Testis (tissue), 3 donors: Measurements from ENCODE around the gene VDAC2. TPM values are rescaled to one million over a fixed set of nuclear protein-coding genes. Genes with fewer than 3 reads are reported as not detected.
A peak's percentile ranks its signal among the peaks of the same experiment; 100 is the strongest.

Experiments
- DNase-seq: peaks from one replicate; pipeline ENCODE4 v3.0.0-alpha.2; 2019
- H3K27ac ChIP-seq, 2 donors: fragments of 200-600 bp; sonication (generic); one replicate each; pipeline ENCODE4 v1.5.1; 2019
- H3K27me3 ChIP-seq: fragments of 200-600 bp; sonication (generic); one replicate; pipeline ENCODE4 v1.5.1; 2019
- H3K36me3 ChIP-seq: fragments of 200-600 bp; sonication (generic); one replicate; pipeline ENCODE4 v1.5.1; 2017; ENCODE audit warnings: low read depth; ENCODE audit errors: missing control alignments
- H3K4me1 ChIP-seq: fragments of 200-600 bp; sonication (generic); one replicate; pipeline ENCODE4 v1.5.1; 2019
- H3K4me3 ChIP-seq, 2 donors: fragments of 200-600 bp; sonication (generic); one replicate each; pipeline ENCODE4 v1.5.1; 2017 to 2019
- H3K9me3 ChIP-seq: fragments of 200-600 bp; sonication (generic); one replicate; pipeline ENCODE4 v1.5.1; 2017
- POLR2A ChIP-seq: fragments of 450-650 bp; IDR thresholded peaks from one replicate; pipeline ENCODE4 v1.6.1; 2017; ENCODE audit warnings: antibody characterized with exemption, mild to moderate bottlenecking, moderate library complexity
- WGBS, 2 donors: methylation state at CpG; one replicate each; pipeline ENCODE4 v1.1.5; 2018; 5-methylcytosine and 5-hydroxymethylcytosine counted together
- intact Hi-C: fragments of 100-400 bp; cut with DNase I; formaldehyde crosslinking; loops from one replicate; pipeline ENCODE4 v1.15.1; 2023; ENCODE audit warnings: low total_unique reads
- polyA plus RNA-seq: library from polyadenylated mRNA; stranded (reverse); fragments of 350-450 nt; fragmentation: Illumina TruSeq; extraction: RNeasy Lipid Tissue Mini Kit (QIAGEN cat#74804); gene quantifications from one replicate; pipeline ENCODE4 v1.2.3, GENCODE V29; 2014; ENCODE audit warnings: low read depth, low replicate concordance; ENCODE audit not compliant: insufficient read depth
- total RNA-seq, 2 donors: library from RNA; depleted of rRNA; stranded (reverse); fragments of >200 nt; gene quantifications; one replicate each; pipeline ENCODE4 v1.2.3, GENCODE V29; 2016
- TF ChIP-seq, protein P1 (sequence below), 3 experiments: fragments of 450-650 bp in 2 of 3; fragments of 200-600 bp in 1 of 3; sonication (generic) in 1 of 3; IDR thresholded peaks; one replicate each; pipeline ENCODE4 v1.5.1; 2016 to 2019; ENCODE audit warnings: antibody characterized with exemption in 3 of 3, mild to moderate bottlenecking in 2 of 3, moderate library complexity in 1 of 3

Gene VDAC2
- total and polyA plus RNA-seq, 3 donors from 2014 or later: 105 to 234 (median 111) TPM

DNA sequence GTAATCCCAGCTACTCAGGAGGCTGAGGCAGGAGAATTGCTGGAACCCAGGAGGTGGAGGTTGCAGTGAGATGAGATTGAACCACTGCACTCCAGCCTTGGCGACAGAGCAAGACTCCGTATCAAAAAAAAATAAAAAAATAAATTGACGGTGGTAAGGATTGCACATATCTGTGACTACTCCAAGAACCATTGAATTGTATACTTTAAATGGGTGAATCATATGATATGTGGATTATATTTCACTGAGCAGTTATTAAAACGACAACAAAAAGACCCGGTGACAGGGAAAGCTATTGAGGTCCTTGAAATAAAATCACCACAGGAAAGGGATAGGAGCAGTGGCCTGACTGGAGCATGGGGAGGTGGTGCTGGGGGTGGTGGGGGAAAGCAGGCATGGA, 56.3 kb downstream of the VDAC2 start:
- Histone ChIP-seq H3K27ac (no peak overlapping the region), H3K36me3 (no peaks in the 10 kb centered on the region), H3K4me1 (no peaks in the 10 kb centered on the region), H3K27me3 (no peaks in the 10 kb centered on the region), H3K9me3 (no peaks in the 10 kb centered on the region), H3K4me3 (no peak overlapping the region)
- intact Hi-C loops: no loop called here
- 85 to 93% methylated on average over 5 of the region's 5 CpGs for WGBS, 2 donors
- no peak for DNase-seq
- TF ChIP-seq, protein P1, sequence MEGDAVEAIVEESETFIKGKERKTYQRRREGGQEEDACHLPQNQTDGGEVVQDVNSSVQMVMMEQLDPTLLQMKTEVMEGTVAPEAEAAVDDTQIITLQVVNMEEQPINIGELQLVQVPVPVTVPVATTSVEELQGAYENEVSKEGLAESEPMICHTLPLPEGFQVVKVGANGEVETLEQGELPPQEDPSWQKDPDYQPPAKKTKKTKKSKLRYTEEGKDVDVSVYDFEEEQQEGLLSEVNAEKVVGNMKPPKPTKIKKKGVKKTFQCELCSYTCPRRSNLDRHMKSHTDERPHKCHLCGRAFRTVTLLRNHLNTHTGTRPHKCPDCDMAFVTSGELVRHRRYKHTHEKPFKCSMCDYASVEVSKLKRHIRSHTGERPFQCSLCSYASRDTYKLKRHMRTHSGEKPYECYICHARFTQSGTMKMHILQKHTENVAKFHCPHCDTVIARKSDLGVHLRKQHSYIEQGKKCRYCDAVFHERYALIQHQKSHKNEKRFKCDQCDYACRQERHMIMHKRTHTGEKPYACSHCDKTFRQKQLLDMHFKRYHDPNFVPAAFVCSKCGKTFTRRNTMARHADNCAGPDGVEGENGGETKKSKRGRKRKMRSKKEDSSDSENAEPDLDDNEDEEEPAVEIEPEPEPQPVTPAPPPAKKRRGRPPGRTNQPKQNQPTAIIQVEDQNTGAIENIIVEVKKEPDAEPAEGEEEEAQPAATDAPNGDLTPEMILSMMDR (IDR thresholded peaks at IDR 0.05): no peak
- no peak for TF ChIP-seq POLR2A

DNA sequence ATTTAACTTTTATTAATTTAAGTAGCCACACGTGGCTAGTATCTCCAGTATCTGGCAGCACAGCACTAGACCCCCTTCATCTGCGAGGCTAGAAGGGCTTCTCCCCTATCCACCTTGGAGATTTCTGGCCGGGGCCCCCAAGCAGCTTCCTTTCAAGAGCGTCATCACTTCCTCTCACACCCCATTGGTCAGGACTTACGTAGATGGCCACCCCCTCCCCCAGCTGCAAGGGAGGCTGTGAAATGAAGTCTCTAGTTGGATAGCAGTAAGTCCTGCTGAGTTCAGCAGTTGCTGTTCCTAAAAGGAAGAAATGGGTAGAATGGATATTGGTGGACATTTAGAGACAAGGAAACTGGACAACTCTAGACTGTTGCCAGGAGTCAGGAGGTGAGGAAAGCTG, 59.0 kb downstream of the VDAC2 start:
- no peaks in the 10 kb centered on the region for H3K36me3 ChIP-seq
- no peak overlapping the region for H3K27ac ChIP-seq
- intact Hi-C loops: no loop called here
- H3K4me1 ChIP-seq: no peaks in the 10 kb centered on the region
- WGBS, 2 donors: 69 to 76% methylated on average over 5 of the region's 5 CpGs
- DNase-seq: peak; percentile 57
- H3K4me3 ChIP-seq: no peak overlapping the region
- no peaks in the 10 kb centered on the region for H3K9me3 ChIP-seq
- no peak for TF ChIP-seq POLR2A
- TF ChIP-seq, protein P1 (IDR thresholded peaks at IDR 0.05): no peak
- H3K27me3 ChIP-seq: no peaks in the 10 kb centered on the region

DNA sequence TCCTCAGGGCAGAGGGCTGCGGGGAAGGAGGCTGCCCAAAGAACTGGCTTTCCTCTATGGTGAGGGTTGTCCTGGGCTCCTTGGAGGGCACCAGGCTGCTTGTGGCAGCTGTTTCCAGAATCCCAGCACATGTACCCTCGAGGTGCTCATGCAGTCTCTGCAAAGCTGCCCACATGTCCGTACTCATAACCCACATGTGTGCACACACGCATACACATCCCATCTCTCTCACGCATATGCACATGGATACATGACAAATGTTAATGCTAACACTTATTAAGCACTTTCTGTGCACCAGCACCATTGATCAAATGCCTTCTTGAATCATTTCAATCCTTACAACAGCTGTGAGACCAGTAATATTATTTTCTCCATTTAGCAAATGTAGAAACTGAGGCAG, 61.5 kb downstream of the VDAC2 start:
- intact Hi-C loops: no loop called here
- WGBS, 2 donors: 93 to 97% methylated on average over 5 of the region's 5 CpGs
- Histone ChIP-seq H3K36me3 (no peaks in the 10 kb centered on the region), H3K4me3 (no peak overlapping the region), H3K27me3 (no peaks in the 10 kb centered on the region), H3K9me3 (no peaks in the 10 kb centered on the region), H3K4me1 (no peaks in the 10 kb centered on the region), H3K27ac (no peak overlapping the region)
- DNase-seq: no peak
- TF ChIP-seq, protein P1 (IDR thresholded peaks at IDR 0.05): no peak
- TF ChIP-seq POLR2A: no peak

DNA sequence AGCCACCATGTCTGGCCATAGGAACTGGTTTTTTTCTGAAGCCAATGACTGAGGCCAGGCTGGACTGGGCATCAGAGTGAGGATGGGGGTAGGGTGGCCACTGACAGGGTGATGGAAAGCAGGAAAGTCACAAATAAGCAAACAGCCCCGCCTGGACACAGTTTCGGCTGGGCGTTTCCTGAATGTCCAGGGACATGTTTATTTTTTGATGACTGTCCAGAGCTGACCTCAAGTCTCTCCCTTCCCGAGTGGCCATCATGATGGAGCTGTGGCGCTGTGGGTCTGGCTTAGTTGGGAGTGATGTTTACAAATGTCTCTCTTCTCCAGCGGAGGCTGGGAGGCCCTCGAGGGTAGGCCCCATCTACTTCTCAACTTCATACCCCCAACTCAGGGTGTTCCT, 62.3 kb downstream of the VDAC2 start:
- no peak for TF ChIP-seq POLR2A
- TF ChIP-seq, protein P1 (IDR thresholded peaks at IDR 0.05): no peak
- no peak overlapping the region for H3K4me3 ChIP-seq
- H3K27ac ChIP-seq: no peak overlapping the region
- intact Hi-C loops: no loop called here
- H3K4me1 ChIP-seq: no peaks in the 10 kb centered on the region
- H3K9me3 ChIP-seq: no peaks in the 10 kb centered on the region
- no peak for DNase-seq
- H3K36me3 ChIP-seq: no peaks in the 10 kb centered on the region
- H3K27me3 ChIP-seq: no peaks in the 10 kb centered on the region
- WGBS, 2 donors: 47 to 69% methylated on average over 7 of the region's 7 CpGs

DNA sequence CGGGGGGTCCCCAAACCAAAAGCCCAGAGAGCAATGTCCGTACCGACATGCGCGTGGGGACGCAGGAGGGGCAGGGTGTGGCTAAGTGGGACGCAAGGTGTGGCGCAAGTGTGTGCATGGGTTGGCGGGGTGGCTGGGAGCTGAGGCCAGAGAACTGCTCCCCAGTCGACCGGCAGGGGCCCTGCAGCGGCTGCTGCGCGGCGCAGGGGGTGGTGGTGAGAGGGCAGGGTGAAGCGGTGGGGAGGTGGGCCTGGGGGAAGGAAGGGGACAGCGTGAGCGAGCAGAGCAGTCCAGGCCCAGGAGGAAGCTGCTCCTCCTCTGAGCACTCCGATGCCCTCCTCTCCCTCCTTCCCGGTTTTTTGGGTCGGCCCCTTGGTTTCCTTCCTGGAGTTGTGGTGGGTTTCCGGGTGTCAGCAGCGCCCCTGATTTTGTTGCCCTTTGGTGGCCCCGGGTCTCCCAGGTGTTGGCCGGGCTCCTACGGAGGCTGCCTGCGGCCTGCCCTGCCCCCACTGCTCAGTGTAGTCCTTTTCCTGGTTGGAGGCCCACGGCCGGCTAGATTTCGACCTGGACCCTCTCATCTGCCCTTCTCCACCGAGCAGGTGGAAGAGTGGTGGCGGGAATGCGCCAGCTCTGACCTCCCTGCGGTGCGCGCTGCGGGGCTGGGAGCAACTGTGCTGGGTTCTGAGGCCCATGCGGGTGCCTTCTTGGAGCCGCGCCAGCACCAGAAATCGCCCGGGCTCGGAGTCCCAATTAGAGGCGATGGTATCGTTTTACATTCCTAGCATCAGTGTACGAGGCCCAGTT, 65.7 kb downstream of the VDAC2 start:
- Histone ChIP-seq H3K4me3 (peak overlapping the region; percentile 37 to 39), H3K27ac (no peak overlapping the region), H3K4me1 (no peaks in the 10 kb centered on the region), H3K36me3 (no peaks in the 10 kb centered on the region), H3K27me3 (no peaks in the 10 kb centered on the region), H3K9me3 (no peaks in the 10 kb centered on the region)
- intact Hi-C loops: no loop called here
- WGBS, 2 donors: 41 to 57% methylated on average over 36 to 45 of the region's 46 CpGs
- DNase-seq: no peak
- TF ChIP-seq, protein P1 (IDR thresholded peaks at IDR 0.05): no peak
- no peak for TF ChIP-seq POLR2A
